ACHN (cell line): ENCODE data around the gene UQCR11.

Experiments
- DNase-seq: peaks from one replicate; pipeline ENCODE4 v3.0.0-alpha.2; 2015
- in situ Hi-C: cut with HindIII; loops from 2 replicates; pipeline ENCODE4 v1.10.0; 2017; ENCODE audit warnings: low sequenced_read_pairs, low pct_ligation_motif_present, low pct_unique_long_range_greater_than_20kb

The UQCR11 gene

GRCh38 chr19:1577090-1577928, 28.0 kb downstream of the UQCR11 start:
- in situ Hi-C loops, result no loop called here
- no peak for DNase-seq

GRCh38 chr19:1576242-1577089, 28.8 kb downstream of the UQCR11 start:
- DNase-seq, result no peak

DNA sequence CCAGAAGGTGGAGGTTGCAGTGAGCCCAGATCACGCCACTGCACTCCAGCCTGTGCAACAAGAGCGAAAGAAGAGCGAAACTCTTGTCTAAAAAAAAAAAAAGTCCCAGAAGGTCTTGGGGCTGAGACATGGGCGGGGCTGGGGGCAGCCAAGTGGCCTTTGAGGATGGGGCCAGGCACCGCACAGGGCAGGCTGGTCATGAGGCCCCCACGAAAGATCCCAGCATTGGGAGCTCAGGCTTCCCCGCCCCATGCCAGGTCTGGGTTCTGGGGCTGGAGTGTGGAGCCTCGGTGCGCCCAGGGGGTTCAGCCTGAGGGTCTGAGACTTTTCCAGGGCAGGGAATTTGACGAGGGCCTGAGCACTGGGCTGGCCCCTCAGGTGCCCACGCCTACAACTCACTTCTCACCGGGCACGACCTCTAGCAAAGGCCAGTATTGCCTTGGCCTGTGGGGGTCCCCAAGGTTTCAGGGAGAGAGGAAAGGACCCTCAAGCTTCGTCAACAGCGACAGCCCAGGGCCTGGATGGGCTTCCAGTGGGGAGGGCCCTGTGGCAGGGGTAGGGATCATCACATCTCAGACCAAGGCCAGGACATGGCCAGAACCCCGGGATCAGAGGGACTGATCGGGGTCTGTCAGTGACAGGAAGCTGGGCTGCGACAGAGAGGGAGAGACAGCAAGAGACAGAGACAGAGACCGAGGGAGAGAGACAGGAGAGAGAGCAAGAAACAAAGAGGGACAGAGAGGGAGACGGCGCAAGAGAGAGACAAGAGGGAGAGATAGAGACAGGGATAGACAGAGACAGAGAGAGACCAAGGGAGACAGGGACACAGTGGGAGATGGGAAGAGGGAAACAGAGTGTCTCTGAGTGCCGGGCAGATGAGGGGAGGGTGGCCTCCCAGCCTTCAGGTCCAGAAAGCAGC, 29.7 kb downstream of the UQCR11 start:
- no peak for DNase-seq
- in situ Hi-C loops, result no loop called here

More at GRCh38 chr19:1576242-1577089, 28.8 kb downstream of the UQCR11 start:
- in situ Hi-C loops, result no loop called here

DNA sequence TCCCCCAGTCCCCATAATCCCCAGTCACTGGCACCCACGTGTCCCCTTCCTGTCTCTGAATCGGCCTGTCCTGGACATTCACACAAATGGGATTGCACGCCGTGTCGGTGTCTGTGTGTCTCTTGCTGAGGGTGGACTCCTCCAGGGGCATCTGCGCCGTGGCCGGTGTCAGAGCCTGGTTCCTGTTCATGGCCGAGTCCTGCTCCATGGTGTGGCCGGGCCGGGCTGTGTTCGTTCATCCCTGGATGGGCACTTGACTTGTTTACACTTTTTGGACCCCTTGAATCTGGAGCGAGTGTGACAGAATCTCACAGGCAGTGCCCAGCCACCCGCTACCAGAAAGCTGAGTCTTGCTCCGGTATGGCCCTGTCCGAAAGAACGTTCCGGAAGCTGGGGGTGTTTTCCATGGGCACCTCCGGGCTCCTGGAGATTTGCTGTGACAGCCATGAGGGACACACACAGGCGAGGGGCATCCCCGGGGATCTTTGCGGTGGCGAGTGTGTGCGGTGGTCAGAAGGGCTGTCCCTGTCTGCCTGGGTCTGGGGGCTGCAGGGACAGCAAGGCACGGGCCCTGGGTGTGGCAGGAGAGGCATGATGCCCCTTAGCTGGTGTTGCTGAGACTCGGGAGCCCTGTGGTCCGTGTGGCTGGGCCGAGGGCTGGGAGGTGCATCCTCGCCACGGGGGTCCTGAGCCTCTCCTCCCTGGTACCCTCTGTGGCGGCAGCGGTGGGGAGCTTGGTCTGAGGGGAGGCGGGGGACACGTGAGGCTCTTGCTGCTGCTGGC, 30.7 kb downstream of the UQCR11 start:
- DNase-seq, result no peak
- in situ Hi-C loops, result no loop called here

DNA sequence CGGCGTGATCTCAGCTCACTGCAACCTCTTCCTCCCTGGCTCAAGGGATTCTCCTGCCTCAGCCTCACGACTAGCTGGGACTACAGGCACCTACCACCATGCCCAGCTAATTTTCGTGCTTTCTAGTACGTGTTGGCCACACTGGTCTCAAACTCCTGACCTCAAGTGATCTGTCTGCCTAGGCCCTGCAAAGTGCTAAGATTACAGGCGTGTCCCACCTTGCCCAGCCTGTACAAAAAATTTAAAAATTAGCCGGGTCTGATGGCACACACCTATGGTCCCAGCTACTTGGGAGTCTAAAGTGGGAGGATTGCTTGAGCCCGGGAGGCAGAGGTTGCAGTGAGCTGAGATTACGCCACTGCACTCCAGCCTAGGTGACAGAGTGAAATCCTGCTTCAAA, 32.5 kb downstream of the UQCR11 start:
- no peak for DNase-seq
- in situ Hi-C loops, result no loop called here

DNA sequence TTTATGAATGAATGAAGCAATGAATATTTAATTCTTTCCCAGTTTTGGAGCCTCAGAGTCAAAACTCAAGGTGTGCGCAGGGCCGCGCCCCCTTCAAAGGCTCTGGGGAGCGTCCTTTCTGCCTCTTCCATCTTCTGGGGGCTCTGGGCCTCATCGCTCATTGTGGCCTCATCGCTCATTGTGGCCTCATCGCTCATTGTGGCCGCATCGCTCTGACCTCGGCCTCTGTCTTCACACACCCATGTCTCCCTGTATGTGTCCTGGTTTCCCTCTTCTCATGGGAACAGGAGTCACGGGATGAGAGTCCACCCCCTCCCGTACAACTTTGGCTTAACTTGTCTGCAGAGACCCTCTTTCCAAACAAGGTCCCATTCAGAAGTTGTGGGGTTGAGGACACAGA, 33.9 kb downstream of the UQCR11 start:
- in situ Hi-C loops, result no loop called here

GRCh38 chr19:1570836-1571235, 34.4 kb downstream of the UQCR11 start:
- DNase-seq, result no peak
- in situ Hi-C loops, result no loop called here

More for the DNA sequence above, 33.9 kb downstream of the UQCR11 start:
- no peak for DNase-seq

DNA sequence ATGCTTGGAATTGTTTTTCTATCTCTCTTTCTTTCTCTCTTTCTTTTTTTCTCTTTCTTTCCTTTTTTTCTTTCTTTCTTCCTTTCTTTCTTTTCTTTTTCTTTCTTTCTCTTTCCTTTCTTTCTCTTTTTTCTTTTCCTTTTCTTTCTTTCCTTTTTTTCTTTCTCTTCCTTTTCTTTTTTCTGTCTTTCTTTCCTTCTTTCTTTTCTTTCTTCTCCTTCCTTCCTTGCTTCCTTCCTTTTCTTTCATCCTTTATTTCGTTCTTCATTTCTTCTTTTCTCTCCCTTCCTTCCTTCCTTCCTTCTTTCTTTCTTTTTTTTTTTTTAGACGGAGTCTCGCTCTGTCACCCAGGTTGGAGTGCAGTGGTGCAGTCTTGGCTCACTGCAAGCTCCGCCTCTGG, 35.3 kb downstream of the UQCR11 start:
- no peak for DNase-seq
- in situ Hi-C loops, result no loop called here

DNA sequence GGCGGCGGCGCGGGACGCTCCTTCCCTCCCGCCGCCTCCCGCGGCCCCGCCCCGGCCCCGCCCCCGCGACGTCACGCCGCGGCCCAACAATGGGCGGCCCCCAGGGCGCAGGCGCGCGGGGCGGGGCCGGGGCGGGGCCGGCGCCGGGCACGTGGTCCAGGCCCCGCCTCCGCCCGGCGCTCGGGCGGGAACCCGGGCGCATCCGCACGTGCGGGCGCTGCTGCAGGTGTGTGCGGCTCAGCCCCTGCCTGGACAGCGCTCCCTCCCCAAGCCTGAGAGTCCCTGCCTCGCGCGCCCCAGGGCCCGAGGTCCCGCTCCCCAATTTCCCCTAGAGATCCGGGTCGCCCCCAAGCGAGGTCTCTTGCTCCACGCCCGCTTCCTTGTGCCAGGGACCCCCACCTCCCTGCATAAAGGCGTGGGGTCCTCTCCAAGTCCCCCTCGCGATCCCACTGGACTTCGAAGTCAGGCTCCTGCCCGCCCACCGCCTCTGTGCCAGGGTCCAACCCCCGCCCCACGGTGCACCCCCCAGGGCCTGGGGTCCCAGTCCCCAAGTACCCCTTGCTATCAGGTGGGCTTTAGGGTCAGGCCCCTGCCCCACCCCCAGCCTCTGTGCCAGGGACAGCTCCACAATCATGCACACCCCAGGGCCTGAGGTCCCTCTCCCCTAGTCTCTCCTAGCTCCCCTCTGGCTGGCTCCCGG, 36.8 kb downstream of the UQCR11 start, which contains the start of gene MEX3D:
Gene MEX3D (minus strand): TSS at position 6 of the 700 bp plus-strand sequence. CDS start 267 bp downstream, outside the sequence.
- in situ Hi-C loops, result no loop called here
- peak; percentile 74 for DNase-seq

DNA sequence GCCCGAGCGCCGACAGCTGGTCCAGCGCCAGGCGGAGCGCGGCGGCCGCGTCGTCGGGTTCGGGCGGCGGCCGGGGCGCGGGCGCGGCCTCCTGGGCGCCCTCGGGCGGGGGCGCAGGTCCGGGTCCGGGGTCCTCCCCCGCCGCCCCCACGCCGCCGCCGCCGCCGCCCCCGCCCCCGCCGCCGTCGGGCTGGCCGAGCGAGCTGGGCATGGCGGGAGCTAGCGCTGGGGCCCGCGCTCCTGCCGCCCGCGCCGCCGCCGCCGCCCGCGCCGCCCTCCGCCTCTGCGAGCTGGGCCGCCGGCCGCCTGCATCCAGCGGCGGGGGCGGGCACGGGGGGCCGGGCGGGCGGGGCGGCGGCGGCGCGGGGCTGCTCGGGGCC, 37.4 kb downstream of the UQCR11 start:
- no peak for DNase-seq
- in situ Hi-C loops, result no loop called here

GRCh38 chr19:1567116-1567847, 38.0 kb downstream of the UQCR11 start:
- peak; percentile 40 for DNase-seq

DNA sequence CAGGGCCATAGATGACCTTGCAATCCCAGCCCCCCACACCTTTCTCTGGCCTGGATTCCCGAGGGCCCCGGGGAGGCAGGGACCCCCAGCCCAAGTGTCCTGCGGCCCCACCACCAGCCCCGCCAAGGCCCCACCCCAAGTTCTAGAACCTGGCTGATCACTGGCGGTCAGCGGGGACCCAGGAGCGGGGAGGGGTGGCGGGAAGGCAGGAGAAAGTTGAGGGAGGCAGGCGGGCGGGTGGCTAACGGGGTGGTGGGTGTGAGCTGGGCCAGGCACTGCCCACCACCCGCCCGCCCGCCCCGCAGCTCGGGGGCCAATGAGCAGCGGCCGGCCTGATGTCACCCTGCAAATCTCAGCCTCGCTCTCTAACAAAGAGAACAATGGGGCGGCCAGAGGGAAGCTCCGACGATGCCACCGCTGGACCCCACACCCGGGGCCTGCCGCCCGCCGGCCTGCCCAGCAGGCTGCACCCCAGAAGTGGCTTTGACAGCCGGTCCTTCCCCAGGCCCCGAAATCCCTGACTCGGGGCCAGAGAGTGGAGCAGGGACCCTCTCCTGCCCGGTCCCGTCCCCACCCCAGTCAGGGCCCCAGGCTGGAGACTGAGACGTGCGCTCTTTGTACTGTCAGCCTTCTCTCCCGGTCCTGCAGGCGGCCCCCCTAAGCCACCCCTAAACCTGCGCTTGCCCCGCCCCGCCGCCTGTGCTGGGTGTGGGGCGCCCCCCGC, 38.7 kb downstream of the UQCR11 start:
- in situ Hi-C loops, result no loop called here
- peak; percentile 81 for DNase-seq

More at GRCh38 chr19:1567116-1567847, 38.0 kb downstream of the UQCR11 start:
- in situ Hi-C loops, result no loop called here

DNA sequence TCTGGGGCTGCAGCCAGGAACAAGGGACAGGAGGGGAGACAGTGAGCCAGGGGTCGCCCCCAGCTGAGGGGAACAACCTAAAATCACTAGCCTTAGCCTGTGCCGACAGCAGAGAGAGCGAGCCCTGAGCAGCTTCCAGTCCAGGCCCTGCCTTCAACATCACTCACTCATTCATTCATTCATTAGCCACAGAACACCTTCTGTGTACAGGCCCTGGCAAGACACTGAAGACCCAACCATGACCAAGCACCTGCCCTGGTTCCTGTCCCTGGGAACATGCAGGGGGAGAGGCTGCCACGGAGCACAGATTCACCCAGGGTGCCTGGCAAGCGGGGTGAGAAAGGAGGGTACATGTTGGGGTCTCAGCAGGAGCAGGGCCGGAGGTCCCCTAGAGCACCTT, 42.0 kb downstream of the UQCR11 start:
- in situ Hi-C loops, result no loop called here
- DNase-seq, result no peak

DNA sequence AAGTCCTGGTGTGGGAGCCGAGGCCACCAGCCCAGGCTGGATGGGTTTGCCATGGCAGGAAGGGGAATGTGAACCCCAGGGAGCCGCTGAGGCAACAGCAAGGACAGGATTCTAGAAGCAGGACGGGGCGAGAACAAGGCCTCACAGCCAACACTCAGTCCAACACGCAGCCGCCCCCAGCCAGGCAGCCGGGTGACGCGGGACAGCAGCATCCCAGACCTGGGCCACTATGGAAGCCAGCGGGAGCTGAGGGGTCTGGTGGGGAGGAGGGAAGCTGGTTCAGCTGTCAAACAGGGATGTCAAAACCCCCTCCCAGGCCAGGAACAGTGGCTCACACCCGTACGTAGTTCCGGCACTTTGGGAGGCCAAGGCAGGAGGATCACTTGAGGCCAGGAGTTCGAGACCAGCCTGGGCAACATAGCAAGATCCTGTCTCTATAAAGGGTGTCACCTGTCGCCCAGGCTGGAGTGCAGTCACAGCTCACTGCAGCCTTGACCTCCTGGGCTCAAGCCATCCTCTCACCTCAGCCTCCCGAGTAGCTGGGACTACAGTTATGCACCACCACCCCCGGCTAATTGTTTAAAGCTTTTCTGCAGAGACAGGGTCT, 43.9 kb downstream of the UQCR11 start:
- in situ Hi-C loops, result no loop called here
- no peak for DNase-seq

- DNase-seq, result no peak
- in situ Hi-C loops, result no loop called here
These were observed 44.9 kb downstream of the UQCR11 start for GRCh38 chr19:1560286-1560882.
